T-helper 1 cell treated with Interleukin-12 subunit alpha and Interleukin-12 subunit beta and Interleukin-4 antibody, amounts not matched to agents 30 μg/mL and 1 μg/mL, for 36 hours (primary cell): Measurements from ENCODE around the gene NBAS.

Experiments
- H3K27ac Mint-ChIP-seq: one replicate; pipeline ENCODE4 v1.8.0; 2021; ENCODE audit warnings: mild to moderate bottlenecking, mixed read lengths
- H3K27me3 Mint-ChIP-seq: one replicate; pipeline ENCODE4 v1.8.0; 2021; ENCODE audit warnings: low read depth, mixed read lengths
- H3K36me3 Mint-ChIP-seq: one replicate; pipeline ENCODE4 v1.8.0; 2021; ENCODE audit warnings: low read depth, mixed read lengths
- H3K4me1 Mint-ChIP-seq: one replicate; pipeline ENCODE4 v1.8.0; 2021; ENCODE audit warnings: low read depth, mixed read lengths
- H3K4me3 Mint-ChIP-seq: one replicate; pipeline ENCODE4 v1.8.0; 2021; ENCODE audit warnings: mild to moderate bottlenecking, moderate library complexity, mixed read lengths
- H3K9me3 Mint-ChIP-seq: one replicate; pipeline ENCODE4 v1.8.0; 2021; ENCODE audit warnings: mixed read lengths

The NBAS gene

GRCh38 chr2:15145046-15145817 is 415.9 kb downstream of the NBAS start:
- H3K4me1 Mint-ChIP-seq = peaks cover 25% of the 10 kb centered on the region
- H3K27me3 Mint-ChIP-seq = peaks cover 4% of the 10 kb centered on the region
- H3K27ac Mint-ChIP-seq = no peak overlapping the region
- no peak overlapping the region for H3K4me3 Mint-ChIP-seq
- peaks cover 8% of the 10 kb centered on the region for H3K9me3 Mint-ChIP-seq
- H3K36me3 Mint-ChIP-seq = peaks cover 4% of the 10 kb centered on the region

GRCh38 chr2:15142069-15142689 is 419.0 kb downstream of the NBAS start:
- Mint-ChIP-seq H3K9me3 (peaks cover 12% of the 10 kb centered on the region), H3K4me3 (peak overlapping the region; percentile 57), H3K27ac (peak overlapping the region; percentile 91), H3K36me3 (peaks cover 10% of the 10 kb centered on the region), H3K4me1 (peaks cover 25% of the 10 kb centered on the region), H3K27me3 (no peaks in the 10 kb centered on the region)

GRCh38 chr2:15141211-15141610 is 419.9 kb downstream of the NBAS start:
- Mint-ChIP-seq H3K9me3 (peaks cover 16% of the 10 kb centered on the region), H3K27me3 (no peaks in the 10 kb centered on the region), H3K36me3 (peaks cover 14% of the 10 kb centered on the region), H3K4me3 (no peak overlapping the region), H3K4me1 (peaks cover 25% of the 10 kb centered on the region), H3K27ac (peak overlapping the region; percentile 91)

- H3K27me3 Mint-ChIP-seq = no peaks in the 10 kb centered on the region
- H3K9me3 Mint-ChIP-seq = peaks cover 16% of the 10 kb centered on the region
- H3K4me3 Mint-ChIP-seq = no peak overlapping the region
- H3K4me1 Mint-ChIP-seq = peaks cover 8% of the 10 kb centered on the region
- H3K36me3 Mint-ChIP-seq = peaks cover 14% of the 10 kb centered on the region
- no peak overlapping the region for H3K27ac Mint-ChIP-seq
These were observed 424.5 kb downstream of the NBAS start for GRCh38 chr2:15136639-15137038.

- H3K27ac Mint-ChIP-seq = no peak overlapping the region
These were observed 426.2 kb downstream of the NBAS start for GRCh38 chr2:15134957-15135356.

GRCh38 chr2:15133461-15133860 is 427.7 kb downstream of the NBAS start:
- peaks cover 6% of the 10 kb centered on the region for H3K36me3 Mint-ChIP-seq
- peaks cover 4% of the 10 kb centered on the region for H3K9me3 Mint-ChIP-seq
- no peaks in the 10 kb centered on the region for H3K4me1 Mint-ChIP-seq
- H3K27ac Mint-ChIP-seq = no peak overlapping the region
- no peaks in the 10 kb centered on the region for H3K27me3 Mint-ChIP-seq
- no peak overlapping the region for H3K4me3 Mint-ChIP-seq

More at GRCh38 chr2:15134957-15135356, 426.2 kb downstream of the NBAS start:
- peaks cover 9% of the 10 kb centered on the region for H3K36me3 Mint-ChIP-seq
- H3K4me3 Mint-ChIP-seq = no peak overlapping the region
- peaks cover 7% of the 10 kb centered on the region for H3K9me3 Mint-ChIP-seq
- H3K4me1 Mint-ChIP-seq = no peaks in the 10 kb centered on the region
- H3K27me3 Mint-ChIP-seq = no peaks in the 10 kb centered on the region

GRCh38 chr2:15128846-15129245 is 432.3 kb downstream of the NBAS start:
- Mint-ChIP-seq H3K4me1 (no peaks in the 10 kb centered on the region), H3K9me3 (peaks cover 8% of the 10 kb centered on the region), H3K27ac (no peak overlapping the region), H3K27me3 (no peaks in the 10 kb centered on the region), H3K4me3 (no peak overlapping the region), H3K36me3 (no peaks in the 10 kb centered on the region)

- Mint-ChIP-seq H3K27ac (no peak overlapping the region), H3K4me3 (no peak overlapping the region), H3K36me3 (no peaks in the 10 kb centered on the region)
These were observed 433.3 kb downstream of the NBAS start for GRCh38 chr2:15127876-15128275.

GRCh38 chr2:15127301-15127700 is 433.8 kb downstream of the NBAS start:
- Mint-ChIP-seq H3K36me3 (no peaks in the 10 kb centered on the region), H3K9me3 (peaks cover 13% of the 10 kb centered on the region), H3K27me3 (no peaks in the 10 kb centered on the region), H3K4me1 (no peaks in the 10 kb centered on the region), H3K4me3 (no peak overlapping the region), H3K27ac (no peak overlapping the region)

More at GRCh38 chr2:15127876-15128275, 433.3 kb downstream of the NBAS start:
- Mint-ChIP-seq H3K4me1 (no peaks in the 10 kb centered on the region), H3K27me3 (no peaks in the 10 kb centered on the region), H3K9me3 (peaks cover 12% of the 10 kb centered on the region)

- Mint-ChIP-seq H3K9me3 (peaks cover 19% of the 10 kb centered on the region), H3K27me3 (no peaks in the 10 kb centered on the region), H3K27ac (no peak overlapping the region), H3K4me3 (no peak overlapping the region), H3K36me3 (no peaks in the 10 kb centered on the region), H3K4me1 (no peaks in the 10 kb centered on the region)
These were observed 434.8 kb downstream of the NBAS start for GRCh38 chr2:15126373-15126772.

GRCh38 chr2:15122915-15123314 is 438.2 kb downstream of the NBAS start:
- no peaks in the 10 kb centered on the region for H3K4me1 Mint-ChIP-seq
- no peak overlapping the region for H3K27ac Mint-ChIP-seq
- H3K9me3 Mint-ChIP-seq = peaks cover 19% of the 10 kb centered on the region
- no peaks in the 10 kb centered on the region for H3K27me3 Mint-ChIP-seq
- H3K36me3 Mint-ChIP-seq = no peaks in the 10 kb centered on the region
- no peak overlapping the region for H3K4me3 Mint-ChIP-seq

- no peaks in the 10 kb centered on the region for H3K27me3 Mint-ChIP-seq
- no peaks in the 10 kb centered on the region for H3K36me3 Mint-ChIP-seq
- H3K9me3 Mint-ChIP-seq = peaks cover 17% of the 10 kb centered on the region
- no peaks in the 10 kb centered on the region for H3K4me1 Mint-ChIP-seq
- H3K27ac Mint-ChIP-seq = no peak overlapping the region
- no peak overlapping the region for H3K4me3 Mint-ChIP-seq
These were observed 440.5 kb downstream of the NBAS start for GRCh38 chr2:15120631-15121030.

GRCh38 chr2:15119722-15120175 is 441.4 kb downstream of the NBAS start:
- no peak overlapping the region for H3K4me3 Mint-ChIP-seq
- H3K36me3 Mint-ChIP-seq = no peaks in the 10 kb centered on the region
- peaks cover 15% of the 10 kb centered on the region for H3K9me3 Mint-ChIP-seq
- no peak overlapping the region for H3K27ac Mint-ChIP-seq
- no peaks in the 10 kb centered on the region for H3K27me3 Mint-ChIP-seq
- H3K4me1 Mint-ChIP-seq = no peaks in the 10 kb centered on the region

- Mint-ChIP-seq H3K27me3 (no peaks in the 10 kb centered on the region), H3K36me3 (peaks cover 2% of the 10 kb centered on the region), H3K4me3 (no peak overlapping the region), H3K9me3 (peaks cover 29% of the 10 kb centered on the region), H3K27ac (no peak overlapping the region), H3K4me1 (no peaks in the 10 kb centered on the region)
These were observed 443.6 kb downstream of the NBAS start for GRCh38 chr2:15117409-15118050.
